ENCODE data around the gene ABLIM2. TPM values are rescaled to one million over a fixed set of nuclear protein-coding genes. Genes with fewer than 3 reads are reported as not detected.

ABLIM2 gene
- total and polyA plus RNA-seq, 2 of the 8 experiments (the other 6 are each of a cell fraction or from before 2014, with no cell fraction given) = 2.8 to 3.0 TPM

GRCh38 chr4:8148159-8148558 lies 10.5 kb downstream of the ABLIM2 start:
- no peaks in the 10 kb centered on the region for H3K23me2 ChIP-seq (ENCODE audit: low read depth, low read length)
- H2BK120ac ChIP-seq (replicated peaks; ENCODE audit: low read depth, low read length) = no peak overlapping the region
- H3K27ac ChIP-seq (ENCODE audit: low read depth, low read length) = no peak overlapping the region
- no peak overlapping the region for H3K4me2 ChIP-seq (ENCODE audit: insufficient read depth in 1 of 2, low read depth in 2 of 2, low read length in 2 of 2)
- DNase-seq (ENCODE audit: low read depth in 1 of 2, low spot score in 2 of 2) = no peak
- H3K4me3 ChIP-seq (ENCODE audit: extremely low read depth in 1 of 4, insufficient read depth in 2 of 4, low read depth in 3 of 4, low read length in 4 of 4) = no peak overlapping the region
- peaks cover 0 to 12% (median 9%) of the 10 kb centered on the region in 4 experiments; a peak in 6 of 7 replicates for H3K4me1 ChIP-seq (replicated peaks in 1 of 4; ENCODE audit: control insufficient read depth in 3 of 4, insufficient read depth in 4 of 4, low read length in 3 of 4)
- no peak overlapping the region; the same call in 1 of the 2 replicates for H2BK5ac ChIP-seq (ENCODE audit: low read depth, low read length)
- H4K20me1 ChIP-seq (replicated peaks in 1 of 2; ENCODE audit: control insufficient read depth in 1 of 2, insufficient read depth in 2 of 2, low read length in 2 of 2) = no peaks in the 10 kb centered on the region
- no peak overlapping the region for H4K8ac ChIP-seq (ENCODE audit: extremely low read depth, insufficient read depth, low read length)
- H2BK15ac ChIP-seq (ENCODE audit: low read length) = 0 out of 2 replicates have a peak overlapping the region, but pooled peaks have one; percentile 61
- no peak overlapping the region for H3K18ac ChIP-seq (ENCODE audit: extremely low read depth, low read length)
- WGBS, 2 experiments (ENCODE audit: extremely low coverage in 1 of 2, insufficient coverage in 1 of 2, insufficient read length in 1 of 2, insufficient replicate concordance in 2 of 2, low coverage in 1 of 2, low lambda C conversion rate in 2 of 2, missing lambda C conversion rate in 1 of 2) = 95% methylated on average over 11 of the region's 13 CpGs; no CpG with 5 or more reads in 1 of the 2 experiments
- no peak for FAIRE-seq
- H3K14ac ChIP-seq (ENCODE audit: insufficient read length) = no peak overlapping the region
- no peak overlapping the region for H3K56ac ChIP-seq (replicated peaks; ENCODE audit: insufficient read length, low read depth, low read length)
- H2AK5ac ChIP-seq (ENCODE audit: low read depth, low read length) = peak overlapping the region; percentile 65; the same call in 1 of the 2 replicates
- no peaks in the 10 kb centered on the region for H3K79me1 ChIP-seq (ENCODE audit: low read depth, low read length)
- no peak overlapping the region for H3K4ac ChIP-seq (replicated peaks; ENCODE audit: insufficient read length, low read depth, low read length)
- no peak overlapping the region for H3K9ac ChIP-seq (replicated peaks in 1 of 4; ENCODE audit: extremely low read depth in 1 of 4, low read depth in 3 of 4, low read length in 3 of 4)
- no peaks in the 10 kb centered on the region for H3K27me3 ChIP-seq (replicated peaks in 1 of 4; ENCODE audit: control insufficient read depth in 3 of 4, extremely low read depth in 1 of 4, insufficient read depth in 3 of 4, low read length in 3 of 4)
- no peaks in the 10 kb centered on the region for H3K9me3 ChIP-seq (ENCODE audit: insufficient read depth in 2 of 2, low read depth in 1 of 2, low read length in 1 of 2)
- no peaks in the 10 kb centered on the region; a peak in 1 of 8 replicates for H3K36me3 ChIP-seq (ENCODE audit: control insufficient read depth in 2 of 4, insufficient read depth in 4 of 4, low read length in 3 of 4)
- H2BK12ac ChIP-seq (ENCODE audit: low read depth, low read length) = 0 out of 2 replicates have a peak overlapping the region, but pooled peaks have one; percentile 39
- H3K23ac ChIP-seq (ENCODE audit: insufficient read length) = no peak overlapping the region
- no peak overlapping the region for H2BK20ac ChIP-seq (ENCODE audit: low read length)
- ChIA-PET CTCF (ENCODE audit: partially characterized antibody) (interaction anchor here (0.6 to 2.7 kb wide), 6 partner anchors 13 to 105 kb away, joined by 3 to 9 read pairs (median 4); no protein-coding TSS in a partner anchor), POLR2A (ENCODE audit: partially characterized antibody) (interaction anchor here (0.5 to 1.7 kb wide), 3 partner anchors 9 to 17 kb away, joined by 3 read pairs; partner anchors contain the start of gene ABLIM2)
- H3K79me2 ChIP-seq (ENCODE audit: control insufficient read depth in 1 of 2, insufficient read depth in 2 of 2, low read length in 2 of 2) = no peaks in the 10 kb centered on the region
- no peak overlapping the region for H2AFZ ChIP-seq (ENCODE audit: low read length)
- H4K5ac ChIP-seq (ENCODE audit: insufficient read length, low read depth, low read length) = no peak overlapping the region
- peak overlapping the region; percentile 29 for H4K91ac ChIP-seq (replicated peaks; ENCODE audit: insufficient read length, low read length)
- TF ChIP-seq SUZ12 (IDR thresholded peaks at IDR 0.05; ENCODE audit: low read length) (no peak), CREB1 (IDR thresholded peaks at IDR 0.05) (no peak), SP2 (IDR thresholded peaks at IDR 0.05; ENCODE audit: low read length) (no peak), CHD2 (IDR thresholded peaks at IDR 0.05; ENCODE audit: low read length) (no peak), ATF2 (IDR thresholded peaks at IDR 0.05; ENCODE audit: low read length) (no peak), JUN (IDR thresholded peaks at IDR 0.05; ENCODE audit: low read depth, low read length) (no peak), POU5F1 (IDR thresholded peaks at IDR 0.05; ENCODE audit: low read depth, low read length) (no peak), E2F6 (IDR thresholded peaks at IDR 0.05) (no peak), TEAD4 (IDR thresholded peaks at IDR 0.05; ENCODE audit: low read depth, low read length) (no peak), SIRT6 (IDR thresholded peaks at IDR 0.05; ENCODE audit: low read length) (no peak), TCF12 (IDR thresholded peaks at IDR 0.05; ENCODE audit: low read depth, low read length) (no peak), YY1 (IDR thresholded peaks at IDR 0.05; ENCODE audit: low read depth, low read length) (no peak)

Measured in H1 (cell line).